Measurements from ENCODE around the gene IQCH.
A peak's percentile ranks its signal among the peaks of the same experiment; 100 is the strongest.

IQCH gene

DNA sequence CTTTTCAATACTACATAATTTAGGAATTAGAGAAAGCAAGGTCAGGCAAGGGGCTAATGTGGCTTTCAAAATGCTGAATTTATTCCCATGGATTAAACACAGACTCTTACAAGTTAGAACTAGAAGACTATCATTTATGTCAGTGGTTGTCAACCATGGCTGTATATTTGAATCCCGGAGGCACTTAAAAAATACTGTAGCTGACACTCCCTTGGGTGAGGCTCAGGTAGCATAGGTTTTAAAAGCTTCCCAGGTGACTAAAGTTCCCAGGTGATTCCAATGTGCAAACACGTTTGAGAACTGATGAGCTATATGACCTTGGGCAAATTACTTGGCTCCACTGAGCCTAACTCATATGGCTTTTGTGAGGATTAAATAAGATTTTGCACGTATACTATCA lies 29.7 kb upstream of the IQCH start:
- Histone ChIP-seq H3K4me1 (ENCODE audit: control insufficient read depth in 2 of 2, insufficient read depth in 2 of 2, low read length in 2 of 2) (peaks cover 0 to 18% of the 10 kb centered on the region in 2 donors), H3K27ac (ENCODE audit: low read depth in 2 of 2, low read length in 2 of 2) (peak overlapping the region; percentile 50 to 55), H3K9ac (ENCODE audit: low read depth in 1 of 2, low read length in 2 of 2) (no peak overlapping the region), H3K36me3 (ENCODE audit: control insufficient read depth in 2 of 2, insufficient read depth in 2 of 2, low read length in 2 of 2) (peaks cover 0 to 9% of the 10 kb centered on the region in 2 donors), H3K4me3 (ENCODE audit: low read length in 2 of 2) (no peak overlapping the region), H3K9me3 (ENCODE audit: control insufficient read depth in 2 of 2, low read length in 2 of 2) (no peaks in the 10 kb centered on the region), H3K27me3 (ENCODE audit: control insufficient read depth in 2 of 2, insufficient read depth in 2 of 2, low read length in 2 of 2) (no peaks in the 10 kb centered on the region)

DNA sequence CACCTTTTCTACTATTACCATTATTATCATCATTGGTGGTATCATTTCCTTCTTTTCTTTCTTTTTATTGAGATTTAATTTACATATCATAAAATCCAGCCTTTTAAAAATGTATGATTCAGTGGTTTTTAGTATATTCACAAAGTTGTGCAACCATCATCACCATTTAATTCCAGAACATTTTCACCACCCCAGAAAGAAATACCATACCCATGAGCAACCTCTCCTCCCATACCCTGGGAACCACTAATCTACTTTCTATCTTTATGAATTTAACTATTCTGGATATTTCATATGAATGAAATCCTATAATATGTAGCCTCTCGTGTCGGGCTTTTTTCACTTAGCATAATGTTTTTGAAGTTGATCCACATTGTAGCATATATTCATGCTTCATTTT lies 29.2 kb upstream of the IQCH start:
- Histone ChIP-seq H3K27me3 (ENCODE audit: control insufficient read depth in 2 of 2, insufficient read depth in 2 of 2, low read length in 2 of 2) (no peaks in the 10 kb centered on the region), H3K9me3 (ENCODE audit: control insufficient read depth in 2 of 2, low read length in 2 of 2) (no peaks in the 10 kb centered on the region), H3K9ac (ENCODE audit: low read depth in 1 of 2, low read length in 2 of 2) (no peak overlapping the region), H3K4me3 (ENCODE audit: low read length in 2 of 2) (no peak overlapping the region), H3K27ac (ENCODE audit: low read depth in 2 of 2, low read length in 2 of 2) (peak overlapping the region in 1 of 2 donors; percentile 50), H3K36me3 (ENCODE audit: control insufficient read depth in 2 of 2, insufficient read depth in 2 of 2, low read length in 2 of 2) (peaks cover 3 to 10% of the 10 kb centered on the region in 2 donors), H3K4me1 (ENCODE audit: control insufficient read depth in 2 of 2, insufficient read depth in 2 of 2, low read length in 2 of 2) (peaks cover 0 to 18% of the 10 kb centered on the region in 2 donors)

- no peak overlapping the region for H3K9ac ChIP-seq (ENCODE audit: low read depth in 1 of 2, low read length in 2 of 2)
- H3K36me3 ChIP-seq (ENCODE audit: control insufficient read depth in 2 of 2, insufficient read depth in 2 of 2, low read length in 2 of 2) = peaks cover 11 to 12% of the 10 kb centered on the region in 2 donors
- no peaks in the 10 kb centered on the region for H3K27me3 ChIP-seq (ENCODE audit: control insufficient read depth in 2 of 2, insufficient read depth in 2 of 2, low read length in 2 of 2)
- H3K4me1 ChIP-seq (ENCODE audit: control insufficient read depth in 2 of 2, insufficient read depth in 2 of 2, low read length in 2 of 2) = peaks cover 0 to 18% of the 10 kb centered on the region in 2 donors
- no peak overlapping the region for H3K4me3 ChIP-seq (ENCODE audit: low read length in 2 of 2)
- H3K9me3 ChIP-seq (ENCODE audit: control insufficient read depth in 2 of 2, low read length in 2 of 2) = no peaks in the 10 kb centered on the region
- no peak overlapping the region for H3K27ac ChIP-seq (ENCODE audit: low read depth in 2 of 2, low read length in 2 of 2)
Measured at GRCh38 chr15:67227431-67227830, 27.2 kb upstream of the IQCH start.

DNA sequence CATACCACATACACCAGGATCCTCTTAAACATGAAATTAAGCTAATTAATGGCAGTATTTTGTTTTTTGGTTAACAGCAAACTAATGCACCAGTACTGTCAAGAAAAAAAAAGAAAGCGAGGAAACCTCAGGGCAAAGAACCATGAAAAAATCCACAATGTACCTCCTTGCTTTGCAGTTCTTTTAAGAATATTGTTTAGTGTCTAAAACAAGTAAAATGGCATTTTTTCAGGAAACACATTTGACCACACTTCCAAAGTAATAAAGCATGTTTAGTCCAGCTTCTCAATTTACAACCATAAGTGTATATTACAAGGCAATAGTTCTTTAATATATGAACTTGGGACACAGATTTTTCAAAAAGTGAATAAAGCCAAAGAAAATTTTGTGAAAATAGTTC lies 26.7 kb upstream of the IQCH start:
- H3K4me1 ChIP-seq (ENCODE audit: control insufficient read depth in 2 of 2, insufficient read depth in 2 of 2, low read length in 2 of 2) = peaks cover 0 to 18% of the 10 kb centered on the region in 2 donors
- H3K27me3 ChIP-seq (ENCODE audit: control insufficient read depth in 2 of 2, insufficient read depth in 2 of 2, low read length in 2 of 2) = no peaks in the 10 kb centered on the region
- no peaks in the 10 kb centered on the region for H3K9me3 ChIP-seq (ENCODE audit: control insufficient read depth in 2 of 2, low read length in 2 of 2)
- H3K36me3 ChIP-seq (ENCODE audit: control insufficient read depth in 2 of 2, insufficient read depth in 2 of 2, low read length in 2 of 2) = peaks cover 11 to 12% of the 10 kb centered on the region in 2 donors
- no peak overlapping the region for H3K27ac ChIP-seq (ENCODE audit: low read depth in 2 of 2, low read length in 2 of 2)
- H3K4me3 ChIP-seq (ENCODE audit: low read length in 2 of 2) = no peak overlapping the region
- no peak overlapping the region for H3K9ac ChIP-seq (ENCODE audit: low read depth in 1 of 2, low read length in 2 of 2)

DNA sequence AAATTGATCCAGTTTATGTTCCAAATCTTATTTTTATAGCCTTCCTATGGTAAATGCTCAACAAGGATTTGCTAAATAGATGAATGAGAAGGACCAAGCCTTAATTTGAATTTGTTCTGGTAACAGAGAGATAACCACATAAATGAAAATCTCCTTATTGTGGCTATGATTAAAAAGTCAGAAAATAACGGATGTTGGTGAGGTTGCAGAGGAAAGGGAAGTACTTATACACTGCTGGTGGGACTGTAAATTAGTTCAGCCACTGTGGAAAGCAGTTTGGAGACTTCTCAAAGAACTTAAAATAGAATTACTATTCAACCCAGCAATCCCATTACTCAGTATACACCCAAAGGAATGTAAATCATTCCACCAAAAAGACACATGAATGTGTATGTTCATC lies 26.3 kb upstream of the IQCH start:
- Histone ChIP-seq H3K9me3 (ENCODE audit: control insufficient read depth in 2 of 2, low read length in 2 of 2) (no peaks in the 10 kb centered on the region), H3K36me3 (ENCODE audit: control insufficient read depth in 2 of 2, insufficient read depth in 2 of 2, low read length in 2 of 2) (peaks cover 12 to 16% of the 10 kb centered on the region in 2 donors), H3K4me1 (ENCODE audit: control insufficient read depth in 2 of 2, insufficient read depth in 2 of 2, low read length in 2 of 2) (peaks cover 0 to 15% of the 10 kb centered on the region in 2 donors), H3K27ac (ENCODE audit: low read depth in 2 of 2, low read length in 2 of 2) (no peak overlapping the region), H3K27me3 (ENCODE audit: control insufficient read depth in 2 of 2, insufficient read depth in 2 of 2, low read length in 2 of 2) (no peaks in the 10 kb centered on the region), H3K9ac (ENCODE audit: low read depth in 1 of 2, low read length in 2 of 2) (no peak overlapping the region), H3K4me3 (ENCODE audit: low read length in 2 of 2) (no peak overlapping the region)

- H3K36me3 ChIP-seq (ENCODE audit: control insufficient read depth in 2 of 2, insufficient read depth in 2 of 2, low read length in 2 of 2) = peaks cover 16 to 29% of the 10 kb centered on the region in 2 donors
Measured at GRCh38 chr15:67230504-67230903, 24.1 kb upstream of the IQCH start.

DNA sequence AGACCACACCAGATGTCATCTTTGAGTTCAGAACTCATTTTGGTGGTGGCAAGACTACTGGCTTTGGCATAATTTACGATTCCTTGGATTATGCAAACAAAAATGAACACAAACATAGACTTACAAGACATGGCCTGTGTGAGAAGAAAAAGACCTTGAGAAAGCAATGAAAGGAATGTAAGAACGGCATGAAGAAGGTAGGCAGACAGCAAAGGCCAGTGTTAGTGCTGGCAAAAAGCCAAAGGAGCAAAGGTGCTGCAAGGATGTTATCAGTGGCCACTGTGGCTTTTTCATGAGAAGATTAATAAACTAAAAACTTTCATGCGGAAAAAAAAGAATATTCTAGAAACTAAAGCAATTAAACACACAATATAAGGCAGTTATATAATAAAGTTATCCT lies 22.0 kb upstream of the IQCH start:
- H3K4me1 ChIP-seq (ENCODE audit: control insufficient read depth in 2 of 2, insufficient read depth in 2 of 2, low read length in 2 of 2) = no peaks in the 10 kb centered on the region
- H3K36me3 ChIP-seq (ENCODE audit: control insufficient read depth in 2 of 2, insufficient read depth in 2 of 2, low read length in 2 of 2) = peaks cover 19 to 29% of the 10 kb centered on the region in 2 donors
- no peak overlapping the region for H3K27ac ChIP-seq (ENCODE audit: low read depth in 2 of 2, low read length in 2 of 2)
- H3K9ac ChIP-seq (ENCODE audit: low read depth in 1 of 2, low read length in 2 of 2) = no peak overlapping the region
- H3K4me3 ChIP-seq (ENCODE audit: low read length in 2 of 2) = no peak overlapping the region
- H3K9me3 ChIP-seq (ENCODE audit: control insufficient read depth in 2 of 2, low read length in 2 of 2) = no peaks in the 10 kb centered on the region
- H3K27me3 ChIP-seq (ENCODE audit: control insufficient read depth in 2 of 2, insufficient read depth in 2 of 2, low read length in 2 of 2) = no peaks in the 10 kb centered on the region

More at GRCh38 chr15:67230504-67230903, 24.1 kb upstream of the IQCH start:
- Histone ChIP-seq H3K9me3 (ENCODE audit: control insufficient read depth in 2 of 2, low read length in 2 of 2) (no peaks in the 10 kb centered on the region), H3K4me3 (ENCODE audit: low read length in 2 of 2) (no peak overlapping the region), H3K4me1 (ENCODE audit: control insufficient read depth in 2 of 2, insufficient read depth in 2 of 2, low read length in 2 of 2) (no peaks in the 10 kb centered on the region), H3K27me3 (ENCODE audit: control insufficient read depth in 2 of 2, insufficient read depth in 2 of 2, low read length in 2 of 2) (no peaks in the 10 kb centered on the region), H3K9ac (ENCODE audit: low read depth in 1 of 2, low read length in 2 of 2) (no peak overlapping the region), H3K27ac (ENCODE audit: low read depth in 2 of 2, low read length in 2 of 2) (no peak overlapping the region)

GRCh38 chr15:67240235-67241131 lies 14.1 kb upstream of the IQCH start:
- Histone ChIP-seq H3K4me1 (ENCODE audit: control insufficient read depth in 2 of 2, insufficient read depth in 2 of 2, low read length in 2 of 2) (peaks cover 9 to 22% of the 10 kb centered on the region in 2 donors), H3K27ac (ENCODE audit: low read depth in 2 of 2, low read length in 2 of 2) (no peak overlapping the region), H3K4me3 (ENCODE audit: low read length in 2 of 2) (no peak overlapping the region), H3K9ac (ENCODE audit: low read depth in 1 of 2, low read length in 2 of 2) (no peak overlapping the region), H3K9me3 (ENCODE audit: control insufficient read depth in 2 of 2, low read length in 2 of 2) (no peaks in the 10 kb centered on the region), H3K27me3 (ENCODE audit: control insufficient read depth in 2 of 2, insufficient read depth in 2 of 2, low read length in 2 of 2) (no peaks in the 10 kb centered on the region), H3K36me3 (ENCODE audit: control insufficient read depth in 2 of 2, insufficient read depth in 2 of 2, low read length in 2 of 2) (peaks cover 1 to 3% of the 10 kb centered on the region in 2 donors)

DNA sequence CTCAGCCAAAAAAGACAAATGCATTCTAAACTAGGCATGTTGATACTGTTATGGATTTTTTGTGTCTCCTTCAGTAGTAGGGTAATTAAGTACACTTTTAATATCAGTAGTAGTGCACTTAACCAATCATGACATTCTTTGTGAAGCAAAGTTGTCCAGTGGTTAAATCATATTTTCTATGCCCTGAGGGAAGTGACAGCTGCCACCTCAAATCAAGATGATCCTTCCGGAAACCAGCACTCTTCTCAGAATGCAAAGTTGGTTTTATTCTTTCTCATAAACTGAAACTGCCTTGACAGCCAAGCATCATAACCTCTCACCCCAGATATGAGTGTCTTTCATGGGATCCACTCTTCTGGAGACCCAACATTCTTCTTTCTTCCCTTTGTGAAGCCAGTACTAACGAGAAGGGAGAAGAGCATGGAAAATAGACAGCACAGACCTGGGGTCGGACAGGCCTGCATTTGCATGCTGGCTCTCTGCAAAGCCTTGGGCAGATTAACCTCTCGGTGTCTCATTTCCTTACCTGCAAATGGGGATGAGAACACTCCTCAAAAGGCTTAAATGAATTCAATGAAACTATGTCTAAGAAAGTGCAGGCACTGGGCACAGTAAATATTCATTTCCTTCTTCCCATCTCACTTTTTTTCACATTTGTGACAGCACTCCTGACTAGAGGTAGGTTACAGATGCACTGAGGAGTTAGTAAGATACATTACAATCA lies 13.3 kb upstream of the IQCH start:
- Histone ChIP-seq H3K27me3 (ENCODE audit: control insufficient read depth in 2 of 2, insufficient read depth in 2 of 2, low read length in 2 of 2) (no peaks in the 10 kb centered on the region), H3K9me3 (ENCODE audit: control insufficient read depth in 2 of 2, low read length in 2 of 2) (no peaks in the 10 kb centered on the region), H3K4me1 (ENCODE audit: control insufficient read depth in 2 of 2, insufficient read depth in 2 of 2, low read length in 2 of 2) (peaks cover 9 to 22% of the 10 kb centered on the region in 2 donors), H3K27ac (ENCODE audit: low read depth in 2 of 2, low read length in 2 of 2) (peak overlapping the region in 1 of 2 donors; percentile 10), H3K4me3 (ENCODE audit: low read length in 2 of 2) (no peak overlapping the region), H3K9ac (ENCODE audit: low read depth in 1 of 2, low read length in 2 of 2) (no peak overlapping the region), H3K36me3 (ENCODE audit: control insufficient read depth in 2 of 2, insufficient read depth in 2 of 2, low read length in 2 of 2) (peaks cover under 1 to 9% of the 10 kb centered on the region in 2 donors)

DNA sequence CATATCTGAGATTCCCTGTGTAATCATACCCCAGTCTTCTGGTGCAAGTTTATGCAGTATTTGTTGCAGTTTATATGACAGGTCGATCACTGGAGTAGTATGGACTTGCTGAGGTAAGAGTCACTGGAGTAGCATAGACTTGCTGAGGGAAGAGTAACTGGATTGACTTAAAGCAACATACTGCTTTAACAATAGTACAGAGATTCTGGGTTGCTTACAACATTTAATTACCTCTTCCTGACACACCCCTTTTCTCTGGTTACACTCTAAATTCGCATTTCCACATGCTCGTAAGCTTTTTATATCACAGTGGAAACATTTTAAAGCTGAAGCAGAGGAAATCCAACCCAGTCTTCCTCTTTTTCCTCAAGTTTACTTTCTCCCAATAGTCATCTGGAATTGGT lies 11.9 kb upstream of the IQCH start:
- H3K9me3 ChIP-seq (ENCODE audit: control insufficient read depth in 2 of 2, low read length in 2 of 2) = no peaks in the 10 kb centered on the region
- peaks cover 9 to 22% of the 10 kb centered on the region in 2 donors for H3K4me1 ChIP-seq (ENCODE audit: control insufficient read depth in 2 of 2, insufficient read depth in 2 of 2, low read length in 2 of 2)
- H3K36me3 ChIP-seq (ENCODE audit: control insufficient read depth in 2 of 2, insufficient read depth in 2 of 2, low read length in 2 of 2) = peaks cover 0 to 9% of the 10 kb centered on the region in 2 donors
- H3K27ac ChIP-seq (ENCODE audit: low read depth in 2 of 2, low read length in 2 of 2) = peak overlapping the region in 1 of 2 donors; percentile 10
- H3K9ac ChIP-seq (ENCODE audit: low read depth in 1 of 2, low read length in 2 of 2) = no peak overlapping the region
- no peaks in the 10 kb centered on the region for H3K27me3 ChIP-seq (ENCODE audit: control insufficient read depth in 2 of 2, insufficient read depth in 2 of 2, low read length in 2 of 2)
- H3K4me3 ChIP-seq (ENCODE audit: low read length in 2 of 2) = no peak overlapping the region
